HG03521 (cell line): ENCODE results near the gene FGF11.

Source experiments
- ATAC-seq: cut with Tn5 transposase; IDR thresholded peaks from one replicate; pipeline ENCODE4 v1.9.1; 2021; ENCODE audit warnings: mild to moderate bottlenecking, moderate library complexity; ENCODE audit not compliant: unreplicated experiment

The FGF11 gene

GRCh38 chr17:7429722-7430121 is 9.6 kb upstream of the FGF11 start:
- no peak for ATAC-seq

DNA sequence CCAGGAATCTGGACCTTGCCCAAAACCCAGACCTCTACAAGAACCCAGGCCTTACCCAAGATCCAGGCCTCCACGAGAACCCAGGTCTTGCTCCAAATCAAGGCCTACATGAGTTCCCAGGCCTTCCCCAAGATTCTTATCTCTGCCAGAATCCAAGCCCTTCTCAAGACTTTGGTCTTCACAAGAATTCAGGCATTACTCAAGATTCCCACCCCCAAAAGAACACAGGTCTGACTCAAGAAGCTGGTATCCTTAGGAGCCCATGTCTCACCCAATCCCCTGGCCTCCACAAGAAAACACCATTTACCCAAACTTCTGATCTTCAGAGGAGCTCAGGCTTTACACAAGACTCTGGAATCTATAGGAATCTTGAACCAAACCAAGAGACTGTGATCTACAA is 8.1 kb upstream of the FGF11 start:
- no peak for ATAC-seq

- ATAC-seq: no peak
These were observed 7.0 kb upstream of the FGF11 start for GRCh38 chr17:7432296-7432695.

GRCh38 chr17:7435676-7436555 is 3.4 kb upstream of the FGF11 start:
- ATAC-seq: peak; percentile 9

- peak; percentile 35 for ATAC-seq
These were observed 2.5 kb upstream of the FGF11 start for GRCh38 chr17:7436556-7437368.

- ATAC-seq: no peak
These were observed 1.9 kb upstream of the FGF11 start for GRCh38 chr17:7437369-7437863.

DNA sequence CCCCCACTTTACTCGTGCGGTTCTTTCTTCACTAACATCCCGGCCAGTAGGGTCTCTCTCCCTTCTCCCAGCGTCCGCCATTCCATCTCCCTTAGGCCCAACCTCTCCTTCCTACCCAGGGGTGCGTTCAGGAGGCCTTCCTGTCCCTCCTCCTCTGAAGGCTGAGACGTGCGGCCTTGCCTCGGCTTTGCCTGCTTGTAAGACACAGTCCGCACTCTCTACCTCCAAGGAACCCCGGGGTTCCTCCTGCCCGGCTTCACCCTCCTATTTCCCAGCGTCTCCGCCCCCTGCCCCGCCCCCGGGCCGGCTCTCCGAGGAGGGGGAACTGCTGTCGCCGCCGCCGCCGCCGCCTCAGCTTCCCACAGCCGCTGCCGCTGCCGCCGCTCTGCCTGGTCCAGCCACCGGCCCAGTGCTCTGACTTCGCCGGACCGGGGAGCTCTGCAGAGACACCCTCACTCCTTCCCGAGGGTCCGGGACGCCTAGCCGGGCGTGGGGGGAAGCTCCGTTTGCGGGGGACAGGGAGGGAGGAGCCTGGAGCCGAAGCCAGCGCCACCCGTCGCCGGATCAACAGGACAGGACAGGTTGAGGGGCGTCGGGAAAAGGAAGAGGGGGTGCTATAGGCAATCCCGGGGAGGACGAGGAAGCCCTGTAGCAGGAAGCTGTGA is 1.2 kb upstream of the FGF11 start:
- ATAC-seq: no peak

- no peak for ATAC-seq
These were observed 454 bp upstream of the FGF11 start for GRCh38 chr17:7438656-7439460.

GRCh38 chr17:7440113-7440833 is 961 bp downstream of the FGF11 start:
- no peak for ATAC-seq

- no peak for ATAC-seq
These were observed 1.5 kb downstream of the FGF11 start for GRCh38 chr17:7440834-7441195.

DNA sequence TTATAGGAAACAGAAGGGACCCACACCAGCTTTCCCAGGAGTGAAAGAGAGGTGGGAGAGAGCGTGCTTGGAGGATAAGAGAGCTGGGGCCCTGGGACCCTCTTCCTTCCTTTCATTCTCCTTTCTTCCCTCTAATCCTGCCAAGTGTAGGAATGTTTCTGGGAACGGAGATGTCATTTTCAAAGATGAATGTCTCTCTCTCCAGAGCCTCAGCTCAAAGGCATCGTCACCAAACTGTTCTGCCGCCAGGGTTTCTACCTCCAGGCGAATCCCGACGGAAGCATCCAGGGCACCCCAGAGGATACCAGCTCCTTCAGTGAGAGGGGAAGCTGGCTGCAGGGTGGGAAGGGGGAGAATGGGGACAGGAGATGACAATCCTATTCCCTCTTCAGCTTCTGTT is 2.0 kb downstream of the FGF11 start:
- ATAC-seq: no peak

GRCh38 chr17:7442142-7442541 is 2.8 kb downstream of the FGF11 start:
- no peak for ATAC-seq

DNA sequence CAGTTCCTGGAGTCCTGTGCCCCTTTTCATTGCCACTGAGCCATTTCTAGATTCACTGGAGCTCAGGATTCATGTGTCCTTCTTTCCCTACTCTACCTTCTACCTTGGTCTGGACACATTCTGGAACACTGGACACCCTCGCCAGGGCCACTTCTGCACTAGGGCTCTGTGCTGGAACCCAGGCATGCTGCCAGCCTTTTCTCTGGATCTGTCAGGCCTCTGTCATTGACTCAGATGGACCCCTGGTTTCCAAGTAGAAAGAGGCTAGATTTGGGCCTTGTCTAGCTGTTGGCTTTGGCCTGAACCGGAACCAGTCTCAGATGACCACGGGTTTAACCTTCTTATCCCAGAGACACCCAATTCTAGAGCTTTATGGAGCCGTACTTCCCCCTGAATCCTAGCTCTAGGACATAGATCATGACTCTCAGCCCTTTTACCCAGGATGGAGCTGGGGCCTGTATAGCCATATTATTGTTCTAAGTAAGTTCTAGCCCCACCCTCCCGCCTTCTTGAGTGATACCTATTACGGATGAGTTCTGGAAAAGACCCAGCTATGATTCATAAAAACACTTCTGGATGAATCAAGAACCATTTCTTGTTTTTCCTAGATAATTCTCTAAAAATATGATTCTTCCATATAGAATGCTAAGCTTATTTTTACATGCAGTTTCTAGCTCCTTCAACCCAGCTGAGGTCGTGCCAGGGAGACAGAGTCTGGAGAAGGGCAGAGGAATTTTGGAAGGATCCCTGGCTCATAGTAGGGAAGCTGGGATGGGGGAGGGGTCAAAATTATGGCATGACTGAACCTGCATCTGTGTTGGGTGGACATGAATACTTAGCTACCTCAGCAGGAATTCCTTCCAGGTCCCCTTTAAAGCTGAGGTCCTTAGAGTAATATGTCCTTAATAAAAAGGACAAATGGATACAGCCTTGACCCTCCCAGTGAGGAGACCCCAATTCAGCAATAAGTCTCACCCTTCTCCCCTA is 4.5 kb downstream of the FGF11 start:
- no peak for ATAC-seq

GRCh38 chr17:7444682-7445618 is 5.6 kb downstream of the FGF11 start, which contains the start of gene CHRNB1:
CHRNB1 (plus strand) TSS chr17:7445061; CDS start chr17:7445128, 67 bp downstream.
- no peak for ATAC-seq

- ATAC-seq: no peak
These were observed 6.3 kb downstream of the FGF11 start for GRCh38 chr17:7445619-7445968.

DNA sequence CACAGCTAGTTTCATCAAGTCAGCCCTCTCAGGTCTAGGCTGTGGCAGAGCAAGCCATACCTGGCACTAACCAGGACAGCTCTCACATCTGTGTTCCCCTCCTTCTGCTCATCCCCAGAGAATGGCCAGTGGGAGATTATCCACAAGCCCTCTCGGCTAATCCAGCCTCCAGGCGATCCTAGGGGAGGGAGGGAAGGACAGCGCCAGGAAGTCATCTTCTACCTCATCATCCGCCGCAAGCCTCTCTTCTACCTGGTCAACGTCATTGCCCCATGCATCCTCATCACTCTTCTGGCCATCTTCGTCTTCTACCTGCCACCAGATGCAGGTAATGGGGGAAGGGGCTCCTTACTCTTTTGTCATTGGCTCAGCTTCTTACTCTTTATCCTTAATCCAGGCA is 9.1 kb downstream of the FGF11 start:
- no peak for ATAC-seq

DNA sequence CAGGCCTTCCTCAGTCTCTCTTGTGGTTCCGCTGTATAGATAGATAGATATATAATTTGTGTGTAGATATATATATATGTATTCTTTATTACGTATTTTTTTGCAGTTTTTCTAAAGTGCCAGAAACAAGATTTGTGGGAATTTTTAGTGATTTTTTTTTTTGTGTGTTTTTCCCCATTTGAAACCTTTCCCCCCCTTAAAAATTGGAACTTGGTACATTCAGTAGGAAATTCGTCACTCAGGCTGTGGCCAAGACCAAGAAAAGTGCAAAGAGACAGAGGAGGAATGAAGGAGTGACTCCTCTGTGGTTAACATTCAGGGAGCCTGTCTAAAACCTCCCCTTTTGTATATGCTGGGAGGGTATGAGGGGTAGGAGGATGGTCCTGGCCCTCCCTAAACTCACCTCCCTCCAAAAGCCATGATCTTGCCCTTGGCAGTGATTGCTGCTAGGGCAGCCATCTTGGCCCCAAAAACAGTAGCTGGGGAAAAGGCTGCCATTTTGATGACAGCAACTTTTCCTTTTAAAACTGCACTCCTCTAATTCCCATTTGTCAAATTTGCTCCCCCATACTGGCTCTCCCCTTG is 20.7 kb downstream of the FGF11 start:
- ATAC-seq: no peak
